GM19452 (cell line): Measurements from ENCODE around the gene WHAMM.
"Not testable (repeated sequence)": the region's sequence is repeated elsewhere in the genome, so short reads cannot be mapped to it uniquely, and the experiment has no call there.

Experiments used
- ATAC-seq: cut with Tn5 transposase; IDR thresholded peaks from one replicate; pipeline ENCODE4 v1.9.1; 2021; ENCODE audit not compliant: unreplicated experiment

Gene WHAMM

GRCh38 chr15:82799183-82799841, 10.1 kb upstream of the WHAMM start:
- ATAC-seq: no peak

GRCh38 chr15:82802497-82802896, 6.9 kb upstream of the WHAMM start:
- ATAC-seq: no peak

GRCh38 chr15:82803793-82804574, 5.4 kb upstream of the WHAMM start:
- ATAC-seq: no peak

- no peak for ATAC-seq
Observed at GRCh38 chr15:82804575-82804949, 4.9 kb upstream of the WHAMM start.

GRCh38 chr15:82805994-82806406, 3.4 kb upstream of the WHAMM start, which contains the start of gene FSD2:
TSS of gene FSD2 (minus strand) at chr15:82806069. CDS start at chr15:82787390, 18,679 bp downstream.
- ATAC-seq: peak; percentile 55

GRCh38 chr15:82807920-82808633, 1.4 kb upstream of the WHAMM start:
- no peak for ATAC-seq

GRCh38 chr15:82808634-82809041, 790 bp upstream of the WHAMM start:
- ATAC-seq: no peak

GRCh38 chr15:82810061-82810889, 847 bp downstream of the WHAMM start:
- peak; percentile 23 for ATAC-seq

- ATAC-seq: no peak
Observed at GRCh38 chr15:82810890-82811426, 1.5 kb downstream of the WHAMM start.

- ATAC-seq: no peak
Observed at GRCh38 chr15:82812994-82813393, 3.6 kb downstream of the WHAMM start.

GRCh38 chr15:82820128-82820527, 10.7 kb downstream of the WHAMM start:
- ATAC-seq: no peak

GRCh38 chr15:82821396-82821795, 12.0 kb downstream of the WHAMM start:
- ATAC-seq: not testable (repeated sequence)

GRCh38 chr15:82821851-82822250, 12.4 kb downstream of the WHAMM start:
- not testable (repeated sequence) for ATAC-seq

- no peak for ATAC-seq
Observed at GRCh38 chr15:82823049-82823448, 13.6 kb downstream of the WHAMM start.

- no peak for ATAC-seq
Observed at GRCh38 chr15:82828075-82828474, 18.6 kb downstream of the WHAMM start.

- no peak for ATAC-seq
Observed at GRCh38 chr15:82829234-82829633, 19.8 kb downstream of the WHAMM start.

GRCh38 chr15:82830427-82831173, 21.2 kb downstream of the WHAMM start:
- ATAC-seq: no peak

- ATAC-seq: no peak
Observed at GRCh38 chr15:82831894-82832600, 22.6 kb downstream of the WHAMM start.
